Trophoblast cell (in vitro differentiated cells and primary cell): Measurements from ENCODE around the gene TMEM120B.

Experiments
- DNase-seq, 2 donors: peaks; one replicate each; pipeline ENCODE4 v3.0.0-alpha.2; 2016
- H2AFZ ChIP-seq: 2 replicates; pipeline ENCODE4 v1.6.1; 2013; ENCODE audit warnings: low read length, moderate library complexity, mild to moderate bottlenecking; ENCODE audit not compliant: insufficient read depth, poor library complexity
- H2AK5ac ChIP-seq: 2 replicates; pipeline ENCODE4 v1.6.1; 2013; ENCODE audit warnings: mild to moderate bottlenecking, low read length
- H2BK120ac ChIP-seq: 2 replicates; pipeline ENCODE4 v1.6.1; 2013; ENCODE audit warnings: low read length, mild to moderate bottlenecking, moderate library complexity; ENCODE audit not compliant: insufficient read depth, poor library complexity
- H2BK12ac ChIP-seq: 2 replicates; pipeline ENCODE4 v1.6.1; 2013; ENCODE audit warnings: mild to moderate bottlenecking, low read length, moderate library complexity
- H2BK5ac ChIP-seq: 2 replicates; pipeline ENCODE4 v1.6.1; 2013; ENCODE audit warnings: low read length, low read depth, moderate library complexity, mild to moderate bottlenecking; ENCODE audit not compliant: poor library complexity
- H3K14ac ChIP-seq: 2 replicates; pipeline ENCODE4 v1.6.1; 2013; ENCODE audit warnings: mild to moderate bottlenecking, low read length
- H3K18ac ChIP-seq: 2 replicates; pipeline ENCODE4 v1.6.1; 2013; ENCODE audit warnings: mild to moderate bottlenecking, low read length
- H3K23ac ChIP-seq: 2 replicates; pipeline ENCODE4 v1.6.1; 2013; ENCODE audit warnings: low read length
- H3K27ac ChIP-seq: 2 replicates; pipeline ENCODE4 v1.5.1; 2013; ENCODE audit warnings: low read depth, mild to moderate bottlenecking, inconsistent platforms, low read length, moderate library complexity
- H3K27me3 ChIP-seq: 2 replicates; pipeline ENCODE4 v1.6.1; 2013; ENCODE audit warnings: inconsistent platforms, mild to moderate bottlenecking, low read length, moderate library complexity; ENCODE audit not compliant: insufficient read depth
- H3K36me3 ChIP-seq, 2 experiments: 1 replicate in 1 of 2; 2 replicates in 1 of 2; pipeline ENCODE4 v1.6.1; 2013; ENCODE audit warnings: low read length in 2 of 2, mild to moderate bottlenecking in 2 of 2, moderate library complexity in 1 of 2; ENCODE audit not compliant: insufficient read depth in 2 of 2, control insufficient read depth in 1 of 2
- H3K4ac ChIP-seq: 2 replicates; pipeline ENCODE4 v1.6.1; 2013; ENCODE audit warnings: low read depth, mild to moderate bottlenecking, low read length, moderate library complexity
- H3K4me1 ChIP-seq, 2 experiments: 1 replicate in 1 of 2; 2 replicates in 1 of 2; pipeline ENCODE4 v1.6.1; 2013; ENCODE audit warnings: low read length in 2 of 2, mild to moderate bottlenecking in 2 of 2, moderate library complexity in 1 of 2; ENCODE audit not compliant: insufficient read depth in 2 of 2, control insufficient read depth in 1 of 2
- H3K4me2 ChIP-seq: 2 replicates; pipeline ENCODE4 v1.6.1; 2013; ENCODE audit warnings: inconsistent platforms, mild to moderate bottlenecking, low read length, moderate library complexity
- H3K4me3 ChIP-seq: 2 replicates; pipeline ENCODE4 v1.5.1; 2013; ENCODE audit warnings: mild to moderate bottlenecking, low read depth, low read length, inconsistent platforms
- H3K79me1 ChIP-seq: one replicate; pipeline ENCODE4 v1.6.1; 2013; ENCODE audit warnings: low read length
- H3K79me2 ChIP-seq: 2 replicates; pipeline ENCODE4 v1.6.1; 2013; ENCODE audit warnings: low read length, mild to moderate bottlenecking; ENCODE audit not compliant: control insufficient read depth, insufficient read depth, poor library complexity
- H3K9ac ChIP-seq: 2 replicates; pipeline ENCODE4 v1.6.1; 2013; ENCODE audit warnings: mild to moderate bottlenecking, low read length
- H3K9me3 ChIP-seq: 2 replicates; pipeline ENCODE4 v1.6.1; 2013; ENCODE audit warnings: low read depth, mild to moderate bottlenecking, control low read depth, inconsistent platforms, low read length; ENCODE audit not compliant: insufficient read depth
- H4K12ac ChIP-seq: 2 replicates; pipeline ENCODE4 v1.6.1; 2013; ENCODE audit warnings: low read depth, mild to moderate bottlenecking, low read length, moderate library complexity
- H4K8ac ChIP-seq: 2 replicates; pipeline ENCODE4 v1.6.1; 2013; ENCODE audit warnings: low read depth, mild to moderate bottlenecking, low read length, moderate library complexity
- H4K91ac ChIP-seq: one replicate; pipeline ENCODE4 v1.6.1; 2013; ENCODE audit warnings: low read depth, mild to moderate bottlenecking, low read length, moderate library complexity
- WGBS: extraction: QIAGEN DNeasy Blood & Tissue Kit; methylation state at CpG from one replicate; pipeline ENCODE4 v1.1.7; 2013; ENCODE audit warnings: missing lambda C conversion rate; ENCODE audit not compliant: insufficient read length, insufficient coverage; ENCODE audit errors: extremely low coverage; 5-methylcytosine and 5-hydroxymethylcytosine counted together

Gene TMEM120B

DNA sequence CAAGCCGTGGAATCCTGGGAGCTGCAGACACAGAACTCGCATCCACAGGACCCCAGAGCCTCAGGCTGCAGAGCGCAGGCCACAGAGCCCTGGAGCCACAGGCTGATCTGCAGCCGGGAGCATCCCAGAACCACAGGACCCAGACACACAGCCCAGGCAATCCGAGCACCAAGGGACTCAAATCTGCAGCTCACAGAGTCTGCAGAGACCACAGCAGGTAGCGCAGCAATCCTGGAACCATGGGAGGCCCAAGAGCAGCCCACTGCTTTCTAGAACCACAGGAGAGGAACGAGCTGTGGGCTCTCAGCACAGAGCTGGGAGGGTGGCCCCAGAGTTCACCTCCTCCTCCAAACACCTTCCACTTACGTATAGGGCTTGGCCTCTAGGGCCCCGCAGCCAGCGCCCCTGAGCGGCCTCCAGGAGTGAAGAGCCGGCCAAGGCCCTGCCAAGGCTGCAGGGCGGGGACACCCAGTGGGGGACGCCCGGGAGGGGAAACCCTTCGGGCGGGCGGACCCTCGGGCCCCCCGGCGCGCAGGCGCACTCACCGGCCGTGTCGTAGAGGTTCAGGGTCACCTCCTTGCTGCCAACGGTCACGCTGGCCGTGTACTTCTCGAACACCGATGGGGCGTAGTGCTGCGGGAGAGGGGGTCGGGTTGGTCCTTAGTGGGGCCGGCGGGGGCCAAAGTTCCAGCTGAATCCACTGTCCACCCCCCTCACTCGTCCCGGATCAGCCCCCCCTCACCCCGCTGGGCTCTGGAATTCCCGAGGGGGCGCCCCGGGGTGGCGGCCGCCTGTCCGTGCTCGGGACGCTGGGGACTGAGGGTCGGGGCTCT, 80.3 kb downstream of the TMEM120B start:
- Histone ChIP-seq H3K27me3 (no peaks in the 10 kb centered on the region), H3K4me1 (peaks cover 31 to 41% of the 10 kb centered on the region in 2 experiments), H3K14ac (peak overlapping the region; percentile 72), H3K79me1 (peaks cover 19% of the 10 kb centered on the region), H2AFZ (peak overlapping the region; percentile 30), H2AK5ac (no peak overlapping the region), H3K27ac (no peak overlapping the region), H4K8ac (peak overlapping the region; percentile 77), H3K9me3 (no peaks in the 10 kb centered on the region), H3K4me2 (peak overlapping the region; percentile 97), H4K12ac (peak overlapping the region; percentile 62), H3K4ac (no peak overlapping the region), H2BK5ac (no peak overlapping the region), H3K23ac (no peak overlapping the region), H3K4me3 (peak overlapping the region; percentile 59), H3K18ac (peak overlapping the region; percentile 63), H2BK120ac (peak overlapping the region; percentile 34), H3K9ac (peak overlapping the region; percentile 18), H2BK12ac (no peak overlapping the region), H3K36me3 (peaks cover 15 to 22% of the 10 kb centered on the region in 2 experiments), H3K79me2 (peaks cover 5% of the 10 kb centered on the region), H4K91ac (peak overlapping the region; percentile 32)
- no CpG with 5 or more reads among the region's 48 CpGs for WGBS
- no peak for DNase-seq

DNA sequence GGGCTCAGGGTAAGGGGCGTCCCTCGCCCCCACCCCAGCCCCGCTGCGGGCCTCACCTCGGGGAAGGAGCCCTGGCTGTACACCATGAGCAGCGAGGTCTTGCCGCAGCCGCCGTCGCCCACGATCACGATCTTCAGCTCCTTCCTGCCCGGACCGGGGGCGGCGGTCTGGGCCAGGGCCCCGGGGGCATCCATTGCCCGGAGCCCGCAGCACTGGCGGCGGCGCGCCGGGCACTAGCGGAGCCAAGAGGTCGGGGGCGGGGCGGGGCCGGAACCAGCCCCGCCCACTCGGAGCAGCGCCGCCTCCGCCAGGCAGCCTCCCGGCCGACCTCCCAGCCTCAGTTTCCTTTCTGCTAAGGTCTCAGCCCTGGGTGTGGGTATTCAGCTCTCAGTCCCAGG, 80.9 kb downstream of the TMEM120B start, which contains the start of gene RHOF:
TSS of gene RHOF (minus strand) at position 249 of the 398 bp plus-strand sequence. CDS start at position 194, 55 bp downstream.
- Histone ChIP-seq H4K91ac (peak within 1 kb of the TSS; percentile 72), H3K14ac (peak within 1 kb of the TSS; percentile 89), H3K4me1 (peaks cover 36 to 47% of the 10 kb centered on the region in 2 experiments), H3K18ac (peak within 1 kb of the TSS; percentile 73), H3K79me2 (peaks cover 7% of the 10 kb centered on the region), H2AFZ (peak within 1 kb of the TSS; percentile 82), H2AK5ac (peak within 1 kb of the TSS; percentile 73), H3K4ac (no peak within 1 kb of the TSS), H2BK120ac (peak within 1 kb of the TSS; percentile 34), H4K8ac (peak within 1 kb of the TSS; percentile 77), H3K4me3 (peak within 1 kb of the TSS; percentile 72), H3K9ac (peak within 1 kb of the TSS; percentile 73), H3K27me3 (no peaks in the 10 kb centered on the region), H3K79me1 (peaks cover 21% of the 10 kb centered on the region), H2BK12ac (no peak within 1 kb of the TSS), H3K27ac (no peak within 1 kb of the TSS), H3K36me3 (peaks cover 15 to 24% of the 10 kb centered on the region in 2 experiments), H4K12ac (peak within 1 kb of the TSS; percentile 66), H2BK5ac (no peak within 1 kb of the TSS), H3K4me2 (peak within 1 kb of the TSS; percentile 97), H3K9me3 (no peaks in the 10 kb centered on the region), H3K23ac (no peak within 1 kb of the TSS)
- no CpG with 5 or more reads among the region's 36 CpGs for whole genome bisulfite sequencing
- peak; percentile 77 to 85 for DNase-seq

DNA sequence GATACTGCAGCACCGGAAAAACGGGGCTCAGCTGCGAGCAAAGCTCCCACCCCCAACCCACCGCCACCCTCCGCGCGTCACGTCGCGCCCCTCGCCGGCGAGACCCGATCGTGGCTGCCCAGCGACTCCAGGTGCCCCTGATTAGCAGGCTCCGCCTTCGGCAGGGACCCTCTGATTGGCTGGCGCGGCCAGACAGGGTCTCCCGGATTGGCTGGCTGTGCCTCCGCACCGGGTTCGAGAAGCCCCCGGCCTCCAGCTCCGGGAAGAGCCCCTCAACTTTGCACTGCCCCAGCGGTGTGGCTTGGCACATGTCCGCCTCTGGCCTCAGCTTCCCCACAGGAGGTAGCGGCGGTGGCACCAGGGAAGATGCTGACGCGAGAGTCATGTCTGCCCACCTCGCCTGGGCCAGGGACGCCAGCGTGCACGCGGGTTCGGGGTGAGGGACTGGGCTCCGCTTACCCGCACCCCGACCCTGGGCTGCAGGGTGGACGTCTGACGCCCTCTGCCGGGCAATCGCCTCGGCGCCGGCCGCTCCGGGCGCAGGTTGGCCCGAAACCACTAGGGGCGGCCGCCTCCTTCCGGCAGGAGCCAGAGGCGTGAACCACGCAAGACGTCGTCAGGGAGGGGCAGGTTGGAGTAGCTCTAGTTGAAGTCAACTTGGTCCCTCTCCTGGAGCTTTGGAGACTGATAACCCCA, 81.4 kb downstream of the TMEM120B start:
- Histone ChIP-seq H3K79me2 (peaks cover 10% of the 10 kb centered on the region), H3K36me3 (peaks cover 18 to 30% of the 10 kb centered on the region in 2 experiments), H3K27ac (no peak overlapping the region), H3K4ac (no peak overlapping the region), H3K18ac (peak overlapping the region; percentile 73), H3K4me3 (peak overlapping the region; percentile 72), H4K91ac (peak overlapping the region; percentile 72), H3K79me1 (peaks cover 22% of the 10 kb centered on the region), H2BK5ac (no peak overlapping the region), H3K4me2 (peak overlapping the region; percentile 97), H4K8ac (peak overlapping the region; percentile 66), H2BK120ac (no peak overlapping the region), H2AK5ac (peak overlapping the region; percentile 73), H2BK12ac (no peak overlapping the region), H2AFZ (peak overlapping the region; percentile 82), H3K23ac (no peak overlapping the region), H3K4me1 (peaks cover 42 to 53% of the 10 kb centered on the region in 2 experiments), H3K14ac (peak overlapping the region; percentile 89), H3K9ac (peak overlapping the region; percentile 73), H3K9me3 (no peaks in the 10 kb centered on the region), H3K27me3 (no peaks in the 10 kb centered on the region), H4K12ac (peak overlapping the region; percentile 66)
- no CpG with 5 or more reads among the region's 59 CpGs for WGBS
- peak; percentile 90 to 96 for DNase-seq

DNA sequence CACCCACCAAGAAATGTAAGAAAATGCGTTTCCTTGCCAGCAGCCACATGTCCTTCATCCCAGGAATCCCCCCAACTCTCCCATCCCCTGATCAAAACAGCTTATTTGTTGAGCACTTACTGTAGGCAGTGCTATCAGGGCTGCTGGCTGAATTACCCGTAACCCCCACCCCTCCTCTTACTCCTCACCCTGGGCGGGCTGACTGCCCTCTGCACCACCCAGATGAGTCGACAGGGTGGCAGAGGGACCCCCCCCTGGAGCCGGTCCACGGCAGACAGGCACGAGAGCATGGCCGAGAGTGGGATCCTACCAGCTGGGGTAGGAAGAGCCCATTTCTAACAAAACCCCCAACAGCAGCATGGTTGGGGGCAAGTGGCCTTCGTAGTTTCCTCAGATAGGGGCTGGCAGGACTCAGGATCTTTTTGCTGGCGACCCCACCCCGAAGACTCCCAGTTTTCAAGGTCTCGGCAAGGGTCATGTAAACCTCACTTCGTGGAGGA, 82.0 kb downstream of the TMEM120B start:
- peak overlapping the region; percentile 18 for H2BK12ac ChIP-seq
- peak overlapping the region; percentile 97 for H3K4me2 ChIP-seq
- peak overlapping the region; percentile 57 for H3K18ac ChIP-seq
- no peak overlapping the region for H3K4me3 ChIP-seq
- peak overlapping the region; percentile 30 for H3K27ac ChIP-seq
- DNase-seq, result no peak
- H3K14ac ChIP-seq, result peak overlapping the region; percentile 58
- H4K12ac ChIP-seq, result peak overlapping the region; percentile 66
- no peak overlapping the region for H2BK5ac ChIP-seq
- H3K23ac ChIP-seq, result no peak overlapping the region
- no peak overlapping the region for H3K4ac ChIP-seq
- peak overlapping the region; percentile 72 for H4K91ac ChIP-seq
- WGBS, result no CpG with 5 or more reads among the region's 13 CpGs
- peaks cover 27% of the 10 kb centered on the region for H3K79me1 ChIP-seq
- no peak overlapping the region for H2AFZ ChIP-seq
- peaks cover 14% of the 10 kb centered on the region for H3K79me2 ChIP-seq
- H4K8ac ChIP-seq, result peak overlapping the region; percentile 66
- peak overlapping the region; percentile 44 for H3K9ac ChIP-seq
- peak overlapping the region; percentile 52 for H2AK5ac ChIP-seq
- H3K9me3 ChIP-seq, result no peaks in the 10 kb centered on the region
- peaks cover 18 to 31% of the 10 kb centered on the region in 2 experiments for H3K36me3 ChIP-seq
- no peak overlapping the region for H2BK120ac ChIP-seq
- no peaks in the 10 kb centered on the region for H3K27me3 ChIP-seq
- peaks cover 43 to 57% of the 10 kb centered on the region in 2 experiments for H3K4me1 ChIP-seq
